VCaP (cell line): ENCODE results near the gene STK32C.

Source experiments
- H3K27ac ChIP-seq: fragments of 450-650 bp; 2 replicates; pipeline ENCODE4 v1.5.1; 2017
- TF ChIP-seq, protein P1 (sequence below): fragments of 450-650 bp; conservative IDR thresholded peaks from 2 replicates; pipeline ENCODE4 v1.5.1; 2017; ENCODE audit warnings: mild to moderate bottlenecking, moderate library complexity

STK32C gene

DNA sequence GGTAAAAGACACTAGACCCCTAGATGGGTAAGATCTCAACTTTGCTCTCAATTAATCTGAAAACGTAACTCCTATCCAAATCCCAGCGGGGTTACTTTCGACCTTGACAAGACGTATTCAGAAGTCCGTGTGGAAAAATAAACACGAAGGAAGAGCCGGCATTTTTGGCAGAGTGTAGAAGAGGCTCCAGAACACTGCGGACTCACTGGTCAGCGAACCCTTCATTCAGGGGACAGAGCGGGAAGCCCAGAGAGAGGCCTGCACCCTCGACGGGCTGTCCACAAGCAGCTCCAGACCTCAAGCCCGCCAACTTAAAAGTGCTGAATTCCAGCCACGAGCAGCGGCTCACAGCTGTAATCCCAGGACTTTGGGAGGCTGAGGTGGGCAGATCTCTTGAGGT lies 66.3 kb downstream of the STK32C start:
- no peak overlapping the region for H3K27ac ChIP-seq
- TF ChIP-seq, protein P1, sequence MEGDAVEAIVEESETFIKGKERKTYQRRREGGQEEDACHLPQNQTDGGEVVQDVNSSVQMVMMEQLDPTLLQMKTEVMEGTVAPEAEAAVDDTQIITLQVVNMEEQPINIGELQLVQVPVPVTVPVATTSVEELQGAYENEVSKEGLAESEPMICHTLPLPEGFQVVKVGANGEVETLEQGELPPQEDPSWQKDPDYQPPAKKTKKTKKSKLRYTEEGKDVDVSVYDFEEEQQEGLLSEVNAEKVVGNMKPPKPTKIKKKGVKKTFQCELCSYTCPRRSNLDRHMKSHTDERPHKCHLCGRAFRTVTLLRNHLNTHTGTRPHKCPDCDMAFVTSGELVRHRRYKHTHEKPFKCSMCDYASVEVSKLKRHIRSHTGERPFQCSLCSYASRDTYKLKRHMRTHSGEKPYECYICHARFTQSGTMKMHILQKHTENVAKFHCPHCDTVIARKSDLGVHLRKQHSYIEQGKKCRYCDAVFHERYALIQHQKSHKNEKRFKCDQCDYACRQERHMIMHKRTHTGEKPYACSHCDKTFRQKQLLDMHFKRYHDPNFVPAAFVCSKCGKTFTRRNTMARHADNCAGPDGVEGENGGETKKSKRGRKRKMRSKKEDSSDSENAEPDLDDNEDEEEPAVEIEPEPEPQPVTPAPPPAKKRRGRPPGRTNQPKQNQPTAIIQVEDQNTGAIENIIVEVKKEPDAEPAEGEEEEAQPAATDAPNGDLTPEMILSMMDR: no peak

DNA sequence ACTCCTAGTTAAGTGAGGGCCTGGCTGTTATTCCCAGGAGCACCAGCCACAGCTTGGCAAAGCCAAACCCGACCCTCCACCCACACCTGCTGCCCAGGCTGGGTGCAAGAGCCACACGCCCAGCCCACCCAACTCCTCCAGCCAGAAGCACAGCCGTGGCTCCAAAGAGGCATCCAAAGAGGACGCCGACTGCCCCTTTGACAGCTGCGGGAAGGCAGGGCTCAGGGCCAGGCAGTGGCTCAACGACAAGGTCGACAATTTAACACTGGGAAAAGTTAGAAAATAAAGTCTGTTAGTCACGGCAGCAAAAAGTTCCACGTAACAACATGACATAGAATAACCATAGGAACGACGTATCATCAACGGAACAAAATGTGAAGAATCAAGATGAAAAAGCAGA lies 66.7 kb downstream of the STK32C start:
- TF ChIP-seq, protein P1: no peak
- no peak overlapping the region for H3K27ac ChIP-seq

DNA sequence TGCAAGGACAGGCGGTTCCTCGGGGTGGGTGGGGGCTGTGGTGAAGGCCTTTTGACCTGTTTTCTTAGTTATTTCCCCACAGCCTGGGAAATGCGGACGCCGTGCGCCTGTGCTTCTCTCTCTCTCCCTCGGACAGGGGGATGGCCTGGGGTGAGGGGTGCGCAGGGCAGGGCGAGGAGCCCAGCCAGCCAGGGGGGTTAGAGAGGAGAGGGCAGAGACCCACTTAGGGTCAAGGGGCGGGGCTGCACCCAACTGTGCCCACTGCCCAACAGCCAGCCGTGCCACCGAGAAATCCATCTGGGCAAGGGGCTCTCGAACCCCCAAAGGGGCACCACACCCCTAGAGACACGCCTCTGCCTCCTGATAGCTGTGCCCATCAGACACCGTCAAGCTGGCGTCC lies 67.2 kb downstream of the STK32C start:
- TF ChIP-seq, protein P1: no peak
- no peak overlapping the region for H3K27ac ChIP-seq

DNA sequence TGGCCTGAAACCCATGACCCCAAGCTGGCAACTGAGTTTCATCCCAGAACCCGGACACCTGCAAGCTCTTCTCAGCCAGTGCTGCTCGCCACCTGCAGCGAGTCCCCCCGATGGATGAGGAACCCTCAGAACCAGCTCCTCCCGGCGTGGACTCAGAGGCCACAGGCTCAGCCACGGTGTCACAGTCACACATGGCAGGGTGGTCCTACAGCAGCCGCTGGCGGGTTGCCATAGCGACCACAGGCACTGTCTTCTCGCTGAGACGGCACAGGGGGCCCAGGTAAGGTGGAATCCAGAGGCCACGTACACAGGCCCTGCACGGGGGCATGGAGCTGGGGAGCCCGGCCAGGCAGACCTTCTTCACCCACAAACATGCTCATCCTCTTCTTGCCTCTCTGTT lies 67.6 kb downstream of the STK32C start:
- no peak overlapping the region for H3K27ac ChIP-seq
- TF ChIP-seq, protein P1: no peak

DNA sequence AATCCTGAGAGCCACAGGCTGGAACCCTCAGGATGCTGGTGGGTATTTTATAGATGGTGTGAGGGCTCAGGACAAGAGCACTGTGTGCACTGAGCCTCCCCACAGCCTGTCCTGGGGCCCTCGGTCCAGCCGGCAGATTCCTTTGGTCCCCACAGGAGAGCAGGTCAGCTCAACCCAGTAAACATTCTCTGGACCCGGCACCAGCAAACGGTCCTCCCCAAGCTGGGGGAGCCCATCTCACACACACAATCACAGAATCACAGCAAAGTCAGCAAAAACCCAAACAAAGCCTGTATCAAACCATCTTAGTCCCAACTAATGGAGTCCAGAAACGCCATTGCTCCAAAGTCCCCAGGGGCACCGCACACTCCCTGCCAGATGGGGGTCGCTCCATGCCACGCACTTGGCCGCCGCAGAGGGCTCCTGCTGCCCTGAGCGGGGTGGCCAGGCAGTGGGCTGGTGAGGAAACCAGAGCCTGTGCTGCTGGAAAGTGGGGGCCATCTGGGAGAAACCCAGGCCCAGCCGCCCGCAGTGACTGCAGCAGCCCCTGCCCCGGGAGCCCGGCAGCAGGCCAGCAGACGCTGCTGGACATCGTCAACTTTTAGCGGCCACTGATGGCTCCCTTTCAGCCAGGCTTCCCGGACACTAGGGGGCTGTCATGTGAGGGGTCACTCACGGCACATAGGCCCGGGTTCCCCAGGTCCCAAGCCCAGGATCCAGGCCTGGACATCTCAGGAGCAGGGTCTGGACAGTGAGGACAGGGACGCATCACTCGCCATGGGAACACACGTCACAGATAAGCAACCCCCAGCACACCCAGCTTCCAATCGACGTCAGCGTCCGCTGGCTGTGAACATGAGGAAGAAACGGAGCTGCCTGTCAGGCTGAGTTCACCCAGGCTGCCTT lies 68.4 kb downstream of the STK32C start:
- TF ChIP-seq, protein P1: no peak
- H3K27ac ChIP-seq: no peak overlapping the region

DNA sequence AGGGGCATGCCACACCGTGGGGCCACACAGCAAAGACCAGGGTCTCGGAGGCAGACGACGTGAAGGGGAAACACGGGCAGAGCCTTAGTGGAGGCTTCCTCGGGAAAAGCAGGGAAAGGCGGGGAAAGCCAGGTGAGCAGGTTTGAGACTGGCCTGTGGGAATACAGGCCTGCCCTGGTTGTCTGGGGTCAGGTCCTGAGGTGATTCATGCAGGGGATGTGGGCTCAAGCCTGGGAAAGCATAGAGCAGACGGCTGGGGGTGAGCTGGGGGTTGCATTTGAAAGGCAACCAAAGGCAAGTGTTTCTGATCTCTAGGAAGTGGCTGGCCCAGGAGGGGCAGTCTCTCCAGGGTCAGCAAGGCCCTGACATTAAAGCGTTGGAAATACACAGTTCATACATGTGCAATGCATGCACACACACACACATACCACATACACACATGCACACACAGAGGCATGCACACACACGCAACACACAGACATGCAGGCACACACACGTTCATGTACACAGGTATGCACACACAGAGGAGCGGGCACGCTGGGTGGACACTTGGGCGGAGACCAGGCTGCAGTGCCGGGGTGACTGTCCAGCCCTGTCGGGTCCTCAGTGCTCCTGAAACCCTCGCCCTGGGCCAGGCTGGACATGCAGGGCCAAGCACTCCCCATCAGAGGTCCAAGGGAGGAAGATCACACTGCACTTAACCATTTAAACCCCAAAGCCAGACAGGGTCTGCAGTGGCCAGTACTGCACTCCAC lies 69.2 kb downstream of the STK32C start:
- TF ChIP-seq, protein P1: no peak
- no peak overlapping the region for H3K27ac ChIP-seq

DNA sequence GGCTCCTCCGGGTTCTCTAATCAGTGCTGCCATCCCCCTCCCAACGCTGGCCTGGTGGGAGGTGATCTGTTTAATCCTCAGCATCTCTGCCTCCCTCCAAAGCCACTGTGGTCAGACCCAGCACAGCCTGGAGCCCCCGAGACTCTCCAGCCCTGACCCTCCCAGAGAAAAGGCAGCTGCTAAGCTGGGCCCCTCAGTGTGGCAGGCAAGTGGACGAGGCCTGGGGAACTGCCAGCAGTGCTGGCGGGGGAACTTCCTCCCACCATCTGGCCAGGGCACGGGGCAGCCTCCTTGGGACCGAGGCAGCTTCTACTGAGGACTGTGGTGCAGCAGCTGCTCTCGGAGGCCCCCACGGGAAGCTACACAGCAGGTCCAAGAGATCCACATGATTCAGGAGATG lies 69.9 kb downstream of the STK32C start:
- no peak overlapping the region for H3K27ac ChIP-seq

More for the DNA sequence above, 69.9 kb downstream of the STK32C start:
- TF ChIP-seq, protein P1: no peak
